ENCODE results near the gene GID8.

Gene GID8

DNA sequence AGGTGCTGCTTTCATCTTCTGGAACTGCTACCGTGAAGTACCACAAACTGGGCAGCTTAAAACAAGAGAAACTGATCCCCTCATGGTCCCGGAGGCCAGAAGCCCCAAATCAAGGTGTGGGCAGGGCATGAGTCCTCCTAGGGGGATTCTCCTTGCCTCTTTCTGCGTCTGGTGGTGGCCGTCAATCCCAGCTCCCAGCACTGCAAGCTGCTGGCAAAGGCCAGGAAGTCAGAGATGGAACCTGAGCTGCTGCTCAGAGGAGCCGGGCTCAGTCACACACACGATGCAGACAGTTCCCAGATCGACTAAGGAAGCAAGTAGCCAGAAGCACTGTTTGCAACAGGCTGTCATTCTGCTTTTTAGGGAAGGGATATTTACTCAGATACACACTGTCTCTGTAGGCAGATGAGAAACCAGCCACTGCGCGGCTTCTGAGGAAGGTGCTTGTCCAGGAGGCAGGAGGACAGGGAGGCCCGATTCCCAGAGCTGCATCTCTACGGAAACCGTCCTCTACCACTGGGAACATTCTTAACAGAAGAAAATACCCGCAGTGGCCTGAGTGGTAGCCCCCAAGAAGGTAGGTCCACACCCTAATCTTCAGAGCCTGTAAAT lies 53.4 kb downstream of the GID8 start:
- no peak for DNase-seq

DNA sequence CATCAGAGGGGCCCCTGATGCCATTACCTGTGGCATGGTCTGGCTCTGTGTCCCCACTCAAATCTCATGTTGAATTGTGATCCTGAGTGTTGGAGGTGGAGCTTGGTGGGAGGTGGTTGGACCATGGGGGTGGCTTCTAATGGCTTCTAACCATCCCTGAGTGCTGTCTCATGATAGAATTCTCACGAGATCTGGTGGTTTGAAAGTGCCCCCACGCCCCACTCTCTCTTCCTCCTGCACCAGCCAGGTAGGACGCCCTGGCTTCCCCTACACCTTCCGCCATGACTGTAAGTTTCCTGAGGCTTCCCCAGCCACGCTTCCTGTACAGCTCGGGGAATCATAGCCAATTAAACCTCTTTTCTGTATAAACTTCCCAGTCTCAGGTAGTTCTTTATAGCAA lies 53.9 kb downstream of the GID8 start:
- no peak for DNase-seq

DNA sequence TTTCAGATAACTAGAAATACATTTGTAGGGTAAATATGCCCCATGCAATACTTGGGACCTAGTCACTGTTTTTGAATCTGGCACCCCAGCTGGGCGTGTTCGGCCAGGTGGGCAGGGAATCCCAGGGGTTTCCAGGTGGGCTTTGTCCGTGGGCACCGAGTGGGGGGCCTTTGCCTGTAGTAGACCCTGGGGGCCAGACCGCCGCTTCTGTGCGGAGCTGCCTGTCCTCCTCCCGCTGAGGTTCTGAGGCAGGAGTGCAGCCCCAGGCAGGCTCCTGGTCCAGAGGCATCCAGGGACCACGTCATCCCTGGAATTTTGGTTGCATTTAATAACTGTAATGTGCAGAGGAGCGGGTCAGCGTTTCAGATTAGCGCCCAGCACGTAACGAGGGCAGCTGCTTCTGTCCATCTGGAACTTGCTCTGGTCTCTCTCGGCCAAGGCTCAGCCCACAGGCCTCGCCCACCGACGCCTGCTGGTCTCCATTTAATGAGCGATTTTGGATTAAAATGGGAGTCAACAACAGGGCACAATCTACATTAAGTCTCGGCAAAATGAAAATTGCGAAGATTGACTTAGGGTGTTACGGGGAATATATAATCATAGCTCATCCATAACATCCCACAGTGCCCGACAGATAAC lies 56.0 kb downstream of the GID8 start:
- DNase-seq: no peak

DNA sequence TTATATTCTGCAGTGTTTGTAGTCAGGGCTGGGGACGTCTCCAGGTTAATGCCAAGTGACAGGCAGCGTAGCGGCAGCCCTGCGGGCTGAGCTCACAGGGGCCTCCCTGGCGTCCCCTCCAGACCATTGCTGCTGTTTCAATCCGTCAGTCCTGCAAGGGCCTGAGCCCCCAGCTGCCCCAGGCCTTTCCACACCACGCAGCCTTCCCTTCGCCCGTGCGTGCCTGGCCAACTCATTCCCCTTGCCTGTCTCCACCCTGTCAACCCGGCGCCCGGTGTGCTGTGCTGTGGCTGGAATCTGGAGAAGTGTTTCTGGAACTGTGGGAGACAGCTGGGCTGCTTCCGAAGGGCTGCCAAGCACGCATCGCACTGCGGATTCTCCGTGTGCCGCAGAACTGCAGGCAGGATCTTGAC lies 56.9 kb downstream of the GID8 start:
- DNase-seq: no peak

DNA sequence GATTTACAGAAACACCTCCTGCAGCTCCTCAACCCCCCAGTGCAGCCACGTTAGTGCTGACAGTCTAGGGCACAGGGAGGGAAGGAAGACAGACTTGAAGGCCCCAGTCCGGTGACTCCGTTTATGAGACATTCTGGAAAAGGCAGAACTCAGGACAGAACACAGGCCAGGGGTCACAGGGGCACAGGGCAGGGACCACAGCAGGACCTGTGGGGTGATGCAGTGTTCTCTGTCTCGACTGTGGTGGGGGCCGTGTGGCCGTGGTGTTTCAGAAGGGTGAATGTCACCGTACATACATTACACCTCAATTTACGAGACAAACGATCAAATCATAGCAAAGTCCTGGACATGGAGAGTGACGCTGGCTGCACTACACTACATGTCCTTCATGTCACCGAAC lies 57.5 kb downstream of the GID8 start:
- no peak for DNase-seq

DNA sequence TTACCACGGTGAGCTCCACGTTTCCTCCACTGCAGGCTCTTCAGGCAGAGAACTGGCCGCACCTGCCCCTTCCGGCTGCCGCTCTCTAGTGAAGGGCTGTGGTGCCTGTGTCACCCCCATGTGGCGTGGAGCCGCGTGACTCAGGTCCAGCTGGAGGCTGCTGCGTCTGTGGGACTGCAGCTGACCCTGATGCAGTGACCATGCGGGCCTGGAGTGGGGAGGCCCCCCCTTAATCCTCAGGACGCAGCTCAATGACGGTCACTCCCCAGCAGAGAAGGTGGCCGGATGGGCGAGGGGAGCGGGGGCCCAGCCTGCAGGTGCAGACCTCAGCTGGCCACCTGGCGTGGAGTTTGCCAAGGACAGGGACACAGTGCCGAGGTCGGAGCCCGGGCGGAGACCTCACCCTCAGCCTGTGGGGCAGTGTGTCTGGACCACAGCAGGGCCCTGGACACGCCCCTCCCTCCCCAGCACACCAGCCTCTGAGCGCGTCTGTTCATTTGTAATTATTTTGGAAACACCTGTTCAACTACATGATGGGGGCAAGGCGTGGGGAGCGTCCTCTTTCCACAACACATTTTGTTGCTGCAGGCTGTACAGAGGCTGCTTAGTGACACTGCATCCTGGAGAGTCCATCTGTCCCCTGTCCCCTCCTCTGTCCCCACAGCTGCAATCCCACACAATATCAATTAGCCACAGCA lies 58.1 kb downstream of the GID8 start:
- no peak for DNase-seq

DNA sequence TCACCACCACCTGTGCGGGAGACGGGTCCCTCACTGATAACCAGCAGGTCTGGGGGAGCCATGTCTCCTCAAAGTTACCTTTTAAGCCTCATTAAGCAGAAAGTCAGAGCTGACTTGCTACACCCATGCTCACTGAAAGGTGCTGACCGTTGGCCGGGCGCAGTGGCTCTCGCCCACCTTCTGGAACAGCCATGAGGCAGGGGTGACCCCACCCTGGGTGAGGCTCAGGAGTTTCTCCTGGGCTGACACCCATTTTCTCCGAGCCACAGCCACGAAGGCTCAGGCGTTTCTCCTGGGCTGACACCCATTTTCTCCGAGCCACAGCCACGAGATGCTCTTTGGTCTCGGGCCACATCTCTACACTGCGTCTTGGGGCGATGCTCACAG lies 58.6 kb downstream of the GID8 start:
- no peak for DNase-seq

DNA sequence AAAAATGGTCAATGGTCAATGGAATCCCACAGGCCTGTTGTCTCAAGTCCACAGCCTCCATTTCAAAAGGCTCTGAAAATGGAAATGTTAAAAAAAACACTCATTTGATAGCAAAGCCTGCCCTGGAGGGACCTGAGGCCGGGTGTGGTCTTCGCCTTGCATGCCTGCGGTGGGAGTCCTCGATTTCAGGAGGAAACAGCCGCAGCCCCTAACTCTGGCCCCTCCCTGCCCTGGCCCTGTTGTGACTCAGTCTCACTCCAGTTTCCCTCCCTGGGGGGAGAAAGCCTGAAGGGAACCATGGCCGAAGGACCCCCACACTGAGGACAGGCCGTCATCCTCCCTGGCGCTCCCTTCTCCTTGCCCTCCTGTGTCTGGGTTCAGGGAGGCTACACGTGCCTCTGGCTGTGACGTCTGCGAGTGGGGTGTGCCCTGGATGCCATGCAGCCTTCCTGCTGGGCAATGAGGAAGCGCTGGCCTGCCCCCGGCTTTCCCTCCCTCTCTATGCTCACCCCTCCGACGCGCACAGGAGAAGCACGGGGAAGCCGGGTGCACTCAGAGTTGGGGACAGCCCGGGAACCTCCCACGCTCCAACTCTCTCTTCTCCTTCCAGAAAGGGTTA lies 59.6 kb downstream of the GID8 start:
- no peak for DNase-seq
